Thymus (tissue), 11 donors: ENCODE results near the gene PDE6A. TPM values are rescaled to one million over a fixed set of nuclear protein-coding genes. Genes with fewer than 3 reads are reported as not detected.

ENCODE experiments used
- DNase-seq, 9 donors: peaks; one replicate each; pipeline ENCODE4 v3.0.0-alpha.2; 2013; ENCODE audit warnings: low spot score in 9 of 9, low read depth in 6 of 9, missing footprints in 1 of 9
- H3K27ac ChIP-seq, 2 donors: one replicate each; pipeline ENCODE4 v1.5.1; 2013; ENCODE audit warnings: control low read depth in 1 of 2, low read depth in 1 of 2, low read length in 1 of 2, mild to moderate bottlenecking in 1 of 2, moderate library complexity in 1 of 2
- H3K27me3 ChIP-seq, 2 donors: one replicate each; pipeline ENCODE4 v1.5.1; 2013; ENCODE audit warnings: low read length in 1 of 2; ENCODE audit not compliant: control insufficient read depth in 2 of 2, insufficient read depth in 1 of 2
- H3K36me3 ChIP-seq, 2 donors: one replicate each; pipeline ENCODE4 v1.5.1; 2013; ENCODE audit warnings: low read length in 1 of 2, mild to moderate bottlenecking in 1 of 2, moderate library complexity in 1 of 2; ENCODE audit not compliant: control insufficient read depth in 2 of 2, insufficient read depth in 2 of 2
- H3K4me1 ChIP-seq, 2 donors: one replicate each; pipeline ENCODE4 v1.5.1; 2013; ENCODE audit warnings: low read length in 2 of 2; ENCODE audit not compliant: control insufficient read depth in 2 of 2, insufficient read depth in 2 of 2
- H3K4me3 ChIP-seq, 2 donors: one replicate each; pipeline ENCODE4 v1.5.1; 2013; ENCODE audit warnings: low read length in 2 of 2, control low read depth in 1 of 2, mild to moderate bottlenecking in 1 of 2
- H3K9me3 ChIP-seq, 2 donors: one replicate each; pipeline ENCODE4 v1.5.1; 2013; ENCODE audit warnings: low read length in 1 of 2, mild to moderate bottlenecking in 1 of 2; ENCODE audit not compliant: control insufficient read depth in 2 of 2, insufficient read depth in 1 of 2
- WGBS: extraction: QIAGEN DNeasy Blood & Tissue Kit; methylation state at CpG from one replicate; pipeline ENCODE4 v1.1.7; 2013; 5-methylcytosine and 5-hydroxymethylcytosine counted together
- polyA plus RNA-seq: library from polyadenylated mRNA; stranded (reverse); fragments of 200-250 nt; gene quantifications from one replicate; pipeline ENCODE4 v1.2.3, GENCODE V29; 2013
- total RNA-seq: library from RNA; stranded (reverse); fragments of 120-200 nt; gene quantifications from one replicate; pipeline ENCODE4 v1.2.4, GENCODE V29; 2013
- donor health status: healthy.

Gene PDE6A
- total and polyA plus RNA-seq, 2 donors: under 0.01 to 0.16 TPM

GRCh38 chr5:149935431-149935901 is 9.1 kb downstream of the PDE6A start:
- peaks cover 0 to 6% of the 10 kb centered on the region in 2 donors for H3K27me3 ChIP-seq
- no peaks in the 10 kb centered on the region for H3K4me1 ChIP-seq
- DNase-seq: no peak
- no peaks in the 10 kb centered on the region for H3K36me3 ChIP-seq
- 92% methylated on average over 8 of the region's 8 CpGs for WGBS
- no peaks in the 10 kb centered on the region for H3K9me3 ChIP-seq
- no peak overlapping the region for H3K4me3 ChIP-seq
- no peak overlapping the region for H3K27ac ChIP-seq

- no peaks in the 10 kb centered on the region for H3K9me3 ChIP-seq
- no peaks in the 10 kb centered on the region for H3K4me1 ChIP-seq
- no peak overlapping the region for H3K4me3 ChIP-seq
- no peak for DNase-seq
- H3K27ac ChIP-seq: no peak overlapping the region
- H3K27me3 ChIP-seq: peaks cover 0 to 6% of the 10 kb centered on the region in 2 donors
- H3K36me3 ChIP-seq: no peaks in the 10 kb centered on the region
- WGBS: 82% methylated on average over 25 of the region's 25 CpGs
Observed at GRCh38 chr5:149932445-149933350, 11.9 kb downstream of the PDE6A start.

GRCh38 chr5:149931992-149932436 is 12.6 kb downstream of the PDE6A start:
- Histone ChIP-seq H3K27me3 (peaks cover 0 to 6% of the 10 kb centered on the region in 2 donors), H3K36me3 (no peaks in the 10 kb centered on the region), H3K4me3 (no peak overlapping the region), H3K4me1 (no peaks in the 10 kb centered on the region), H3K9me3 (no peaks in the 10 kb centered on the region), H3K27ac (no peak overlapping the region)
- 93% methylated on average over 14 of the region's 14 CpGs for WGBS
- no peak for DNase-seq

- 72% methylated on average over 7 of the region's 7 CpGs for WGBS
- no peak overlapping the region for H3K4me3 ChIP-seq
Observed at GRCh38 chr5:149930749-149931574, 13.6 kb downstream of the PDE6A start.

GRCh38 chr5:149930043-149930748 is 14.4 kb downstream of the PDE6A start:
- Histone ChIP-seq H3K27ac (no peak overlapping the region), H3K36me3 (no peaks in the 10 kb centered on the region), H3K9me3 (no peaks in the 10 kb centered on the region), H3K4me3 (no peak overlapping the region), H3K4me1 (no peaks in the 10 kb centered on the region), H3K27me3 (peaks cover 0 to 6% of the 10 kb centered on the region in 2 donors)
- 90% methylated on average over 6 of the region's 6 CpGs for WGBS
- DNase-seq: no peak

More at GRCh38 chr5:149930749-149931574, 13.6 kb downstream of the PDE6A start:
- Histone ChIP-seq H3K36me3 (no peaks in the 10 kb centered on the region), H3K27ac (no peak overlapping the region), H3K4me1 (no peaks in the 10 kb centered on the region), H3K27me3 (peaks cover 0 to 6% of the 10 kb centered on the region in 2 donors), H3K9me3 (no peaks in the 10 kb centered on the region)
- DNase-seq: no peak

GRCh38 chr5:149924486-149924885 is 20.1 kb downstream of the PDE6A start:
- 96% methylated on average over 5 of the region's 5 CpGs for WGBS
- Histone ChIP-seq H3K4me3 (no peak overlapping the region), H3K27me3 (no peaks in the 10 kb centered on the region), H3K9me3 (no peaks in the 10 kb centered on the region), H3K36me3 (no peaks in the 10 kb centered on the region), H3K27ac (no peak overlapping the region), H3K4me1 (no peaks in the 10 kb centered on the region)
- no peak for DNase-seq

GRCh38 chr5:149922950-149923349 is 21.6 kb downstream of the PDE6A start:
- H3K4me3 ChIP-seq: no peak overlapping the region
- no peaks in the 10 kb centered on the region for H3K4me1 ChIP-seq
- no peaks in the 10 kb centered on the region for H3K27me3 ChIP-seq
- DNase-seq: no peak
- no peak overlapping the region for H3K27ac ChIP-seq
- H3K9me3 ChIP-seq: no peaks in the 10 kb centered on the region
- 95% methylated on average over 6 of the region's 6 CpGs for WGBS
- H3K36me3 ChIP-seq: no peaks in the 10 kb centered on the region

- 97% methylated on average over 3 of the region's 3 CpGs for WGBS
- H3K9me3 ChIP-seq: no peaks in the 10 kb centered on the region
Observed at GRCh38 chr5:149921597-149921996, 23.0 kb downstream of the PDE6A start.

More at GRCh38 chr5:149921597-149921996, 23.0 kb downstream of the PDE6A start:
- no peaks in the 10 kb centered on the region for H3K36me3 ChIP-seq
- H3K4me3 ChIP-seq: no peak overlapping the region
- DNase-seq: no peak
- H3K27ac ChIP-seq: no peak overlapping the region
- H3K27me3 ChIP-seq: no peaks in the 10 kb centered on the region
- no peaks in the 10 kb centered on the region for H3K4me1 ChIP-seq
